Psoas muscle (tissue), 8 donors: ENCODE results near the gene MYO18A. TPM values are rescaled to one million over a fixed set of nuclear protein-coding genes. Genes with fewer than 3 reads are reported as not detected.

ENCODE experiments used
- ATAC-seq, 4 donors: fragments of 200-7000 bp; cut with Tn5 transposase; one replicate each; pipeline ENCODE4 v1.9.1; 2020; ENCODE audit warnings: moderate library complexity in 3 of 4, mild to moderate bottlenecking in 2 of 4
- DNase-seq, 2 donors: peaks; one replicate each; pipeline ENCODE4 v3.0.0-alpha.2; 2020
- H3K27ac ChIP-seq: fragments of 200-600 bp; one replicate; pipeline ENCODE4 v1.8.0; 2022
- H3K27me3 ChIP-seq, 3 donors: fragments of 200-600 bp in 1 of 3; one replicate each; pipeline versions ENCODE4 v1.6.1 to v1.8.0; 2013 to 2022; ENCODE audit warnings: low read length in 2 of 3, mild to moderate bottlenecking in 2 of 3, moderate library complexity in 1 of 3; ENCODE audit not compliant: insufficient read depth in 3 of 3
- H3K36me3 ChIP-seq, 2 donors: fragments of 200-600 bp in 1 of 2; one replicate each; pipeline versions ENCODE4 v1.6.1 to v1.8.0; 2013 to 2022; ENCODE audit warnings: low read depth in 1 of 2, mild to moderate bottlenecking in 1 of 2, moderate library complexity in 1 of 2; ENCODE audit not compliant: insufficient read depth in 1 of 2
- H3K4me1 ChIP-seq: fragments of 200-600 bp; one replicate; pipeline ENCODE4 v1.8.0; 2022
- H3K4me3 ChIP-seq: fragments of 200-600 bp; one replicate; pipeline ENCODE4 v1.8.0; 2022; ENCODE audit warnings: mild to moderate bottlenecking
- H3K9me3 ChIP-seq: fragments of 200-600 bp; one replicate; pipeline ENCODE4 v1.8.0; 2022
- WGBS, 3 donors: extraction: QIAGEN DNeasy Blood & Tissue Kit; methylation state at CpG; one replicate each; pipeline versions ENCODE4 v1.1.6 to v1.1.7; 2013; 5-methylcytosine and 5-hydroxymethylcytosine counted together
- intact Hi-C, 2 donors: fragments of 100-400 bp; cut with DNase I; formaldehyde crosslinking; loops; one replicate each; pipeline versions ENCODE4 v1.11.0 to v1.14.2; 2022
- polyA plus RNA-seq, 3 donors: library from polyadenylated mRNA; stranded (reverse); fragments of 200-250 nt; gene quantifications; one replicate each; pipeline ENCODE4 v1.2.3, GENCODE V29; 2013
- total RNA-seq, 4 donors: library from RNA; stranded (reverse); fragmentation: NEBNext Ultra II Directional in 2 of 4; extraction: Animal tissue kit (Norgen Biotek cat#: 25700) in 2 of 4; gene quantifications; one replicate each; pipeline versions ENCODE4 v1.2.1 to v1.2.4, GENCODE V29; 2021 to 2023
- TF ChIP-seq, protein P1 (sequence below): fragments of 200-600 bp; IDR thresholded peaks from one replicate; pipeline ENCODE4 v1.8.0; 2022; ENCODE audit warnings: antibody characterized with exemption
- donor health status: healthy with polysubstance abuse.
- donor health status: DM: no; HTN: no; CAD: no; lungs with moderate emphysema.
- donor health status: Bipolar disorder and iron deficiency.
- donor health status: healthy.
- donor health status: DM: yes; HTN: yes; CAD: no.
- donor health status: DM: no; HTN: no; CAD: no.
- donor health status: DM: no; HTN: no; CAD: no.
- donor health status: DM: yes; HTN: yes; CAD: no.

MYO18A gene
- total and polyA plus RNA-seq, 7 donors: 142 to 1,274 (median 770) TPM

DNA sequence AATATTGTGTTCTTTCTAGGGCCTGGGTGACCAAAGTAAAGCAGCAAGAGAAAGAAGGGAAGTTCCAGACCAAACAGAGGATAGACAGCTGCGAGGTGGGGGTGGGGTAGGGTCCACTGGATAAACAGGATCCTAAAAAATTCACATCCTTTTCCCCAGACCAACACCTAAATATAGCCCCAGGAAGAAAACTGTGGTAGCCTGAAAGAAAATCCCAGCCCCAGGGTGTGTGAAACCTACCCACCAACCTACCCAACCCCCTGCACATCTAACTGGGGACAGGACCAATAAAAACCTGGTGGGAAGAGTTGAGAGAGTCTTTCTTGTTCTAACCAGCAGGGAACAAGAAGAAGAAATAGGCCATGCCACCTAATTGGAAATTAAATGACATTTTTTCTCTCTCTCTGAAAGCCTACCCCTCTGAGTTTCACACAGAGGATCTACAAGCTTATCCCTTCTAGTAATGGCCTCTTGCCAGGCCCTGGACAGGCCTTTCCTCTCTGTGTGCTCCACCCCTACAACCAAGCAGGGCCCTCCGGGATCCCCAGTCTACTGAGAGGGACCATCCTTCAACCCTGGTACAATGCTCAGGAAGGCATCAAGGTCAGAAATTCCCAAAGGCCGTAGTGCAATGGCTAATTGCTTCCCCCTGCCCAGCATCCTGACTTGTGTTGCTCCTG lies 12.0 kb downstream of the MYO18A start:
- ATAC-seq (no peak), DNase-seq (no peak)
- intact Hi-C loops: no loop called here
- no peaks in the 10 kb centered on the region for H3K27me3 ChIP-seq
- no peak overlapping the region for H3K4me3 ChIP-seq
- H3K9me3 ChIP-seq: no peaks in the 10 kb centered on the region
- H3K36me3 ChIP-seq: peaks cover 0 to 17% of the 10 kb centered on the region in 2 donors
- H3K4me1 ChIP-seq: peaks cover 6% of the 10 kb centered on the region
- 52 to 65% (median 57%) methylated on average over 3 of the region's 3 CpGs for WGBS, 3 donors
- no peak overlapping the region for H3K27ac ChIP-seq
- TF ChIP-seq, protein P1, sequence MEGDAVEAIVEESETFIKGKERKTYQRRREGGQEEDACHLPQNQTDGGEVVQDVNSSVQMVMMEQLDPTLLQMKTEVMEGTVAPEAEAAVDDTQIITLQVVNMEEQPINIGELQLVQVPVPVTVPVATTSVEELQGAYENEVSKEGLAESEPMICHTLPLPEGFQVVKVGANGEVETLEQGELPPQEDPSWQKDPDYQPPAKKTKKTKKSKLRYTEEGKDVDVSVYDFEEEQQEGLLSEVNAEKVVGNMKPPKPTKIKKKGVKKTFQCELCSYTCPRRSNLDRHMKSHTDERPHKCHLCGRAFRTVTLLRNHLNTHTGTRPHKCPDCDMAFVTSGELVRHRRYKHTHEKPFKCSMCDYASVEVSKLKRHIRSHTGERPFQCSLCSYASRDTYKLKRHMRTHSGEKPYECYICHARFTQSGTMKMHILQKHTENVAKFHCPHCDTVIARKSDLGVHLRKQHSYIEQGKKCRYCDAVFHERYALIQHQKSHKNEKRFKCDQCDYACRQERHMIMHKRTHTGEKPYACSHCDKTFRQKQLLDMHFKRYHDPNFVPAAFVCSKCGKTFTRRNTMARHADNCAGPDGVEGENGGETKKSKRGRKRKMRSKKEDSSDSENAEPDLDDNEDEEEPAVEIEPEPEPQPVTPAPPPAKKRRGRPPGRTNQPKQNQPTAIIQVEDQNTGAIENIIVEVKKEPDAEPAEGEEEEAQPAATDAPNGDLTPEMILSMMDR: no peak

DNA sequence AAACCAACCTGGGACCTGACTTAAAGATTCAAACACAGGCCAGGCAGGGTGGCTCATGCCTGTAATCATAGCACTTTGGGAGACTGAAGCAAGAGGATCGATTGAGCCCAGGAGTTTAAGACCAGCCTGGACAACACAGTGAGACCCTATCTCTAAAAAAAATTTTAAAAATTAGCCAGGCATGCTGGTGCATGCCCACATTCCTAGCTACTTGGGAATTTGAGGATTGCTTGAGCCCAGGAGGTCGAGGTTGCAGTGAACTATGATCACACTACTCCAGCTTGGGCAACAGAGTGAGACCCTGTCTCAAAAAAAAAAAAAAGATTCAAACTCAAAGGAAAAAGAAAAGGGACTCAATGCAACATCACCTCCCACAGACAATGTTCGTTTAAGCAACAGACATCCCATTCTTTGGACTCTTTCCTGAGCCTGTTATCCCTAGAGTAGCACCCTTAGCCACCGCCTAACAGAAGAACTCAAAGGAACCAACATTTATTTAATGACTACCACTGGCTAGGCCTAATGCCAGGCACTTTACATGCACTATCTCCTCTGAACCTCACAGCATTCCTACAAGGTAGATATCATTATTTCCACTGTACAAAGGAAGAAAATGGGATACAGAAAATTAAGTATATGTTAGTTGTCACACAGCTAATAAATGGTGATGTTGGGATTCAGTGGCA lies 12.7 kb downstream of the MYO18A start:
- ATAC-seq: no peak
- intact Hi-C loops: no loop called here

DNA sequence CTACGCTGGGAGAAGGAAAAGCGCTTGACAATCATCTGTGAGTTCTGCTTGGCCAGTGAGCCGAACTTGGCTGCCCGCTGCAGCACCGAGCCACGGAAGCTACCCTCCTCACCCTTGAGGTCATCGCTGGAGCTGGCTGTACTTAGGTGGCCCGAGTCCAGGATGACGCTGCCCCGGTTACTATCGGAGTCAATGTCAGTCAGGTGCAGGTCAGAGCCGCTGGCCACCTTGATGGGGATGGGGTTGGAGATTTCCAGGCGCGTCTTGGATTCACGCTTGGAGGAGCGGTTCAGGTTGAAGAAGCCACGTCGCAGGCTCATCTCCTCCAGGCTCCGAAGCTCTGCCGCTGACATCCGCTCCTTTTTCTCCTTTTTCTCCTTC lies 13.7 kb downstream of the MYO18A start:
- H3K27me3 ChIP-seq: no peaks in the 10 kb centered on the region
- H3K9me3 ChIP-seq: no peaks in the 10 kb centered on the region
- H3K4me3 ChIP-seq: no peak overlapping the region
- WGBS, 3 donors: 92 to 94% (median 93%) methylated on average over 21 of the region's 21 CpGs
- ATAC-seq (no peak), DNase-seq (no peak)
- intact Hi-C loops: no loop called here
- TF ChIP-seq, protein P1: no peak
- H3K27ac ChIP-seq: no peak overlapping the region
- H3K36me3 ChIP-seq: peaks cover 0 to 17% of the 10 kb centered on the region in 2 donors
- H3K4me1 ChIP-seq: peaks cover 6% of the 10 kb centered on the region

More for the DNA sequence above, 12.7 kb downstream of the MYO18A start:
- Histone ChIP-seq H3K36me3 (peaks cover 0 to 17% of the 10 kb centered on the region in 2 donors), H3K4me3 (no peak overlapping the region), H3K4me1 (peaks cover 6% of the 10 kb centered on the region), H3K27me3 (no peaks in the 10 kb centered on the region), H3K9me3 (no peaks in the 10 kb centered on the region), H3K27ac (no peak overlapping the region)
- WGBS, 3 donors: 75 to 80% (median 76%) methylated on average over 4 of the region's 4 CpGs
- TF ChIP-seq, protein P1: no peak
- no peak for DNase-seq

DNA sequence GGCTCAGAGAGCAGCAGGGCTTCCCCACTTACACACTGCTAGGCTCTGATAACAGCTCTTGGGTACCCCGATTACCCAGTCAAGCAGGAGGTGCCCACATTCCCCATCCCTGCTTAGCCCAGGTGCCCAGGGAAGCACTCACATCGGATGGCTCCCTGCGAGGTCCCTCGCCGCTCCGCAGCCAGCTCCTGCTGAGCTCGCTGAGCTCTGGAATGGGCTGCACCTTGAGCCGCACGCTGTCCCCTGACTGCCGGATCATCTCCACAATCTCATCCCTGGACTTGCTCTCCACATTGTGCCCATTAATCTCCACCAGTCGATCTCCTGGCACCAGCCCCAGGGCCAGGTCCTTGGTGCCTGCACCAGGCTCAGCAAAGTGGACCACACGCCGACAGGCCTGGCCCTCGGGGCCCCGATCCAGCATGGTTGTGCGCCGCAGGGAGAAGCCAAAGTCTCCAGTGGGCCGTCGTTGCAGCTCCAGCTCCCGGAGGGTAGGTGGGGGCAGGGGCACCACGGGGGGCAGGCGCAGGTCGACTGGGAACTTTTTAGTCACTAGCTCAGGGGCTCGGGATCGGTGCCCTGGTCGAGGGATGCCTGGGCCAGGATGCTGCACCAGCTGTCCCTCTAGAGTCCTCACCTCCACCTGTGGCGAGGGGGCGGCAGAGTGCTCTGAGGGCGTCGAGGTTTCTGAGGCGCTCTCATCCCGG lies 14.2 kb downstream of the MYO18A start:
- ATAC-seq: no peak
- DNase-seq: no peak
- H3K9me3 ChIP-seq: no peaks in the 10 kb centered on the region
- H3K4me1 ChIP-seq: peaks cover 6% of the 10 kb centered on the region
- H3K36me3 ChIP-seq: peaks cover 0 to 17% of the 10 kb centered on the region in 2 donors
- no peak overlapping the region for H3K27ac ChIP-seq
- H3K27me3 ChIP-seq: no peaks in the 10 kb centered on the region
- intact Hi-C loops: no loop called here
- H3K4me3 ChIP-seq: no peak overlapping the region
- TF ChIP-seq, protein P1: no peak
- WGBS, 3 donors: 91 to 93% (median 93%) methylated on average over 32 of the region's 32 CpGs
